HepG2 (cell line): ENCODE results near the gene UNC5CL. TPM values are rescaled to one million over a fixed set of nuclear protein-coding genes. Genes with fewer than 3 reads are reported as not detected.

Source experiments
- ATAC-seq: fragments of 200-7000 bp; cut with Tn5 transposase; 3 replicates; pipeline ENCODE4 v1.9.1; 2020; ENCODE audit warnings: mild to moderate bottlenecking, moderate library complexity
- BruUV-seq: library from RNA; stranded (reverse); fragments of 400-500 nt; replicated peaks from 2 replicates; lab custom pipeline; 2021; lab: Mats Ljungman, UMichigan
- CTCF ChIA-PET: fragments of 300-600 bp; formaldehyde crosslinking; extraction: SDS; loops from one replicate; lab custom pipeline; 2021; ENCODE audit warnings: low total read pairs, inconsistent platforms, low intra/inter-chr PET ratio; lab: Yijun Ruan, JAX
- POLR2A ChIA-PET: fragments of 350-600 bp; sonication (Branson Sonifier 250); formaldehyde crosslinking; loops from one replicate; lab custom pipeline; 2020; ENCODE audit warnings: antibody characterized with exemption, inconsistent platforms; lab: Yijun Ruan, JAX
- DNase-seq: peaks from one replicate; pipeline ENCODE4 v3.0.0-alpha.2; 2015; ENCODE audit warnings: low spot score
- FAIRE-seq: peaks from 3 replicates; lab custom pipeline; 2011; peaks lifted over from hg19 to GRCh38; lab: Jason Lieb, UNC
- H2AFZ ChIP-seq: one replicate; pipeline ENCODE4 v1.6.1; 2011; ENCODE audit warnings: low read length, inconsistent platforms
- H3K27ac ChIP-seq: fragments of 300-600 bp; 3 replicates; pipeline ENCODE4 v1.8.0; 2011; ENCODE audit warnings: mixed run types, mild to moderate bottlenecking, mixed read lengths, low read length, inconsistent platforms; ENCODE audit not compliant: insufficient read depth; ENCODE audit errors: extremely low read length
- H3K27me3 ChIP-seq, 2 experiments: fragments of 200-600 bp in 1 of 2; 2 replicates in 1 of 2; 3 replicates in 1 of 2; pipeline versions ENCODE4 v1.6.0 to v1.8.0; 2011; ENCODE audit warnings: low read length in 2 of 2, mild to moderate bottlenecking in 2 of 2, moderate library complexity in 2 of 2, inconsistent platforms in 1 of 2; ENCODE audit not compliant: insufficient read depth in 2 of 2, control insufficient read depth in 1 of 2
- H3K36me3 ChIP-seq, 2 experiments: fragments of 200-600 bp in 1 of 2; replicated peaks in 1 of 2; 2 replicates in 1 of 2; 3 replicates in 1 of 2; pipeline versions ENCODE4 v1.5.1 to v1.8.0; 2011; ENCODE audit warnings: low read length in 2 of 2, inconsistent platforms in 1 of 2; ENCODE audit not compliant: insufficient read depth in 2 of 2, control insufficient read depth in 1 of 2
- H3K4me1 ChIP-seq: 2 replicates; pipeline ENCODE4 v1.5.1; 2012; ENCODE audit warnings: low read length, inconsistent platforms; ENCODE audit not compliant: insufficient read depth
- H3K4me2 ChIP-seq: 2 replicates; pipeline ENCODE4 v1.6.0; 2011; ENCODE audit warnings: low read depth, low read length, inconsistent platforms
- H3K4me3 ChIP-seq, 3 experiments: fragments of 200-600 bp in 1 of 3; sonication (generic), shearing (Covaris generic) in 1 of 3; replicated peaks in 1 of 3; 2 replicates each; pipeline ENCODE4 v1.5.1; 2011 to 2016; ENCODE audit warnings: low read length in 3 of 3, inconsistent platforms in 2 of 3, low read depth in 2 of 3, mild to moderate bottlenecking in 2 of 3, control low read depth in 1 of 3, mixed read lengths in 1 of 3; ENCODE audit not compliant: insufficient read depth in 1 of 3
- H3K79me2 ChIP-seq: one replicate; pipeline ENCODE4 v1.6.1; 2011; ENCODE audit warnings: low read length, inconsistent platforms; ENCODE audit not compliant: insufficient read depth
- H3K9ac ChIP-seq: 2 replicates; pipeline ENCODE4 v1.6.0; 2011; ENCODE audit warnings: mild to moderate bottlenecking, low read depth, low read length, inconsistent platforms; ENCODE audit not compliant: insufficient read depth
- H3K9me3 ChIP-seq: 2 replicates; pipeline ENCODE4 v1.5.1; 2012; ENCODE audit warnings: mild to moderate bottlenecking, low read length
- H4K20me1 ChIP-seq: 2 replicates; pipeline ENCODE4 v1.6.0; 2011; ENCODE audit warnings: inconsistent platforms, mild to moderate bottlenecking, low read length, moderate library complexity; ENCODE audit not compliant: insufficient read depth
- ERF ChIP-seq: IDR thresholded peaks from 2 replicates; pipeline ENCODE4 v1.6.1; 2018; ENCODE audit warnings: missing biosample characterization, missing genetic modification reagents
- FOXJ3 ChIP-seq: sonication (generic); formaldehyde crosslinking; IDR thresholded peaks from 2 replicates; pipeline ENCODE4 v1.4.0; 2020; ENCODE audit warnings: missing genetic modification reagents, mild to moderate bottlenecking, borderline replicate concordance
- GFI1 ChIP-seq: sonication (generic); formaldehyde crosslinking; IDR thresholded peaks from 2 replicates; pipeline ENCODE4 v1.5.0; 2020; ENCODE audit warnings: missing genetic modification reagents, mild to moderate bottlenecking, borderline replicate concordance
- KDM3A ChIP-seq: IDR thresholded peaks from 2 replicates; pipeline ENCODE4 v1.6.1; 2018; ENCODE audit warnings: low read depth, missing compliant biosample characterization
- MIER3 ChIP-seq: IDR thresholded peaks from 2 replicates; pipeline ENCODE4 v1.6.1; 2016; ENCODE audit warnings: missing compliant biosample characterization, borderline replicate concordance
- SP5 ChIP-seq: IDR thresholded peaks from 2 replicates; pipeline ENCODE4 v1.6.1; 2016; ENCODE audit warnings: low read depth, borderline replicate concordance
- TCF12 ChIP-seq, 2 experiments: fragments of 450-650 bp in 1 of 2; sonication (generic) in 1 of 2; formaldehyde crosslinking in 1 of 2; IDR thresholded peaks; 2 replicates each; pipeline versions ENCODE4 v1.6.1 to v1.8.0; 2017 to 2022; ENCODE audit warnings: antibody characterized with exemption in 1 of 2, mild to moderate bottlenecking in 1 of 2, missing genetic modification reagents in 1 of 2, moderate library complexity in 1 of 2
- TSC22D2 ChIP-seq: sonication (generic); formaldehyde crosslinking; IDR thresholded peaks from 2 replicates; pipeline ENCODE4 v1.5.1; 2020; ENCODE audit warnings: missing genetic modification reagents, mild to moderate bottlenecking, borderline replicate concordance
- ZC3H13 ChIP-seq: sonication (generic); formaldehyde crosslinking; IDR thresholded peaks from 2 replicates; pipeline ENCODE4 v1.8.1; 2023; ENCODE audit warnings: mild to moderate bottlenecking, missing genetic modification reagents, moderate library complexity
- ZNF614 ChIP-seq: IDR thresholded peaks from 2 replicates; pipeline ENCODE4 v1.6.1; 2018; ENCODE audit warnings: missing biosample characterization, missing genetic modification reagents, inconsistent platforms, borderline replicate concordance
- ZNF615 ChIP-seq: sonication (generic); formaldehyde crosslinking; IDR thresholded peaks from 2 replicates; pipeline ENCODE4 v1.5.0; 2020; ENCODE audit warnings: mild to moderate bottlenecking, missing genetic modification reagents, borderline replicate concordance
- WGBS: methylation state at CpG from one replicate; pipeline ENCODE4 v1.1.6; 2017; ENCODE audit warnings: low lambda C conversion rate; 5-methylcytosine and 5-hydroxymethylcytosine counted together
- in situ Hi-C: cut with HindIII; loops from 2 replicates; pipeline ENCODE4 v1.10.0; 2017; ENCODE audit warnings: low pct_unique_long_range_greater_than_20kb; ENCODE audit not compliant: extremely low pct_ligation_motif_present
- intact Hi-C: fragments of 100-400 bp; cut with micrococcal nuclease; formaldehyde crosslinking; loops from one replicate; pipeline ENCODE4 v1.10.0; 2022; ENCODE audit not compliant: unreplicated experiment
- polyA plus RNA-seq, 8 experiments: library from polyadenylated mRNA; depleted of rRNA in 3 of 8; stranded (reverse) in 7 of 8; unstranded in 1 of 8; fragments of >200 nt; fragmentation: Illumina TruSeq in 4 of 8; extraction: Trizol in 4 of 8; gene quantifications; 2 replicates each; pipeline versions ENCODE4 v1.2.1 to v1.2.3, GENCODE V29; 2011 to 2016; ENCODE audit warnings: low read depth in 4 of 8, missing spikeins in 1 of 8, mixed read lengths in 1 of 8; ENCODE audit not compliant: insufficient read depth in 1 of 8
- total RNA-seq, 5 experiments: library from RNA; depleted of rRNA; stranded (reverse); fragments of >200 nt; fragmentation: Illumina TruSeq; extraction: Trizol; gene quantifications; 2 replicates each; pipeline ENCODE4 v1.2.3, GENCODE V29; 2016; ENCODE audit warnings: low read depth in 1 of 5
- TF ChIP-seq, protein P1 (sequence below): IDR thresholded peaks from 2 replicates; pipeline ENCODE4 v1.6.1; 2016
- TF ChIP-seq, protein P2 (sequence below): sonication (generic); formaldehyde crosslinking; IDR thresholded peaks from 2 replicates; pipeline ENCODE4 v1.8.0; 2022; ENCODE audit warnings: mild to moderate bottlenecking, missing genetic modification reagents, borderline replicate concordance
- TF ChIP-seq, protein P3 (sequence below): IDR thresholded peaks from 2 replicates; pipeline ENCODE4 v1.6.1; 2016; ENCODE audit warnings: missing biosample characterization, missing genetic modification reagents, low read depth
- TF ChIP-seq, protein P4 (sequence below): sonication (generic); formaldehyde crosslinking; IDR thresholded peaks from 2 replicates; pipeline ENCODE4 v1.5.0; 2020; ENCODE audit warnings: missing genetic modification reagents

UNC5CL gene
- total and polyA plus RNA-seq, 2 of the 13 experiments (the other 11 are each of a cell fraction or from before 2014, with no cell fraction given) = 2.4 to 2.5 TPM

DNA sequence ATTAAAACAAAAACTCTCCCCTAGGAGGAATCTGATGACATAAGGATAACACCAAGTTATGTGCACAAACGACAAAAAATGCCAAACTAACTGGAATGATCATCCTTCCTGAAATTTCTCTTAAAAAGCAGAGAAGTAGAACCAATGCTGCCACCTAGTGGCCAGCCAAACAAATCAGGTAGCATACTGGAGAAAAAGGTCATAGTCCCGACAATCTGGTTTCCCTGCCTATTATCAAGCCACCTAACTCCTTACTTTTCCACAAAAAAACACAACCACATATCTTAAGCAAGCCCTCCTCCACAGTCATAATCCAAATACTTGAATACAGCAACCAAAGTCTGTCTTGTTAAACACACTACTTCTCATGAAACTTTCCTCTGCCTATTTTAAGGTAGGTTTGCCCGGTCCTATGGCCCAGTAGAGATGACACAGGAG lies 27.9 kb upstream of the UNC5CL start (continued):
- peak; percentile 76; the same call in 1 of the 2 replicates for TF ChIP-seq KDM3A (CRISPR knock-in tag)

DNA sequence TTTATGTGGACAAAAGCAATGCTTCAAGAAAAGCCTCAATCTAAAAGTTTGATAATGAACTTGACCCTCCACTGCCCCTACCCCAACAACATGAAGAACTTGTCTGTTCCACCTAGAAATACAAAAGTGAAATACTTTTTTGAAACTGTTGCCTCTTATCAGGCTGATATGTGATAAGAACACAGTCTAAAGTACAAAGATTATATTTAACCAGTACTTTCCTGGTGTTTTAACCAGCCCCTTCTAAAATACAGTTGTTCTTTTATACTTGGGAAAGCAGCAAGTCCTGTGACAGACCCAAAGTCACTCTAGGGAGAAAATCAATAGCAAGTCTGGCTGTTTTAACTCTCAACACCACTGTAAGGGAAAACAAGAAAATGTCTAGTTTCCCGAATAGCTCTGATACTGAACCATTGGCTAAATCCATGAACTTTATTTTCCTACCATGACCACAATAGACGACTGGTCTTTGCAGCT lies 26.6 kb upstream of the UNC5CL start:
- Histone ChIP-seq H3K4me2 (peak overlapping the region; percentile 59), H3K27ac (peak overlapping the region; percentile 75), H4K20me1 (no peaks in the 10 kb centered on the region), H3K9ac (peak overlapping the region; percentile 56), H3K27me3 (no peaks in the 10 kb centered on the region), H2AFZ (no peak overlapping the region), H3K9me3 (no peaks in the 10 kb centered on the region), H3K36me3 (peaks cover 6 to 28% of the 10 kb centered on the region in 2 experiments), H3K4me1 (peaks cover 58% of the 10 kb centered on the region), H3K4me3 (peak overlapping the region in 2 of 3 experiments; percentile 2 to 9; a peak in 2 of 6 replicates), H3K79me2 (peaks cover under 1% of the 10 kb centered on the region)
- intact Hi-C loops (loop anchor here (1.0 to 10.0 kb wide), 6 partner anchors 25 to 741 kb away; no protein-coding TSS in a partner anchor), in situ Hi-C loops (loop anchor here (5.0 kb wide), 1 partner anchor 33 kb away; no protein-coding TSS in a partner anchor)
- ChIA-PET CTCF (interaction anchor here (3.4 to 5.3 kb wide), 4 partner anchors 26 to 59 kb away, joined by 19 to 56 read pairs (median 33); partner anchors contain the start of gene UNC5CL), POLR2A (interaction anchor here (0.7 to 1.3 kb wide), 9 partner anchors 9 to 108 kb away, joined by 3 to 27 read pairs (median 4); partner anchors contain the start of gene UNC5CL)
- ATAC-seq = peak; percentile 85
- FAIRE-seq = peak; percentile 83
- peak; percentile 98 for DNase-seq
- 6% methylated on average over 2 of the region's 2 CpGs for WGBS
- BruUV-seq = no TSS peak
- TF ChIP-seq ZNF614 (CRISPR knock-in tag) = peak; percentile 30; the same call in 1 of the 2 replicates
- TF ChIP-seq ZNF615 (CRISPR knock-in tag) = 0 out of 2 replicates have a peak, but pooled peaks have one; percentile 35
- TF ChIP-seq GFI1 = peak; percentile 68
- no peak; the same call in 1 of the 2 replicates for TF ChIP-seq TSC22D2
- TF ChIP-seq ZC3H13 = peak; percentile 65; the same call in 1 of the 2 replicates
- peak; percentile 58; the same call in 1 of the 2 replicates for TF ChIP-seq ERF (CRISPR knock-in tag)
- peak; percentile 96 for TF ChIP-seq FOXJ3 (CRISPR knock-in tag)
- TF ChIP-seq, protein P1, sequence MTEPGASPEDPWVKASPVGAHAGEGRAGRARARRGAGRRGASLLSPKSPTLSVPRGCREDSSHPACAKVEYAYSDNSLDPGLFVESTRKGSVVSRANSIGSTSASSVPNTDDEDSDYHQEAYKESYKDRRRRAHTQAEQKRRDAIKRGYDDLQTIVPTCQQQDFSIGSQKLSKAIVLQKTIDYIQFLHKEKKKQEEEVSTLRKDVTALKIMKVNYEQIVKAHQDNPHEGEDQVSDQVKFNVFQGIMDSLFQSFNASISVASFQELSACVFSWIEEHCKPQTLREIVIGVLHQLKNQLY (CRISPR knock-in tag) = peak; percentile 67
- TF ChIP-seq, protein P2, sequence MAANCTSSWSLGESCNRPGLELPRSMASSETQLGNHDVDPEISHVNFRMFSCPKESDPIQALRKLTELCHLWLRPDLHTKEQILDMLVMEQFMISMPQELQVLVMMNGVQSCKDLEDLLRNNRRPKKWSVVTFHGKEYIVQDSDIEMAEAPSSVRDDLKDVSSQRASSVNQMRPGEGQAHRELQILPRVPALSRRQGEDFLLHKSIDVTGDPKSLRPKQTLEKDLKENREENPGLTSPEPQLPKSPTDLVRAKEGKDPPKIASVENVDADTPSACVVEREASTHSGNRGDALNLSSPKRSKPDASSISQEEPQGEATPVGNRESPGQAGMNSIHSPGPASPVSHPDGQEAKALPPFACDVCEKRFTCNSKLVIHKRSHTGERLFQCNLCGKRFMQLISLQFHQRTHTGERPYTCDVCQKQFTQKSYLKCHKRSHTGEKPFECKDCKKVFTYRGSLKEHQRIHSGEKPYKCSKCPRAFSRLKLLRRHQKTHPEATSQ (CRISPR knock-in tag) = no peak
- TF ChIP-seq, protein P3, sequence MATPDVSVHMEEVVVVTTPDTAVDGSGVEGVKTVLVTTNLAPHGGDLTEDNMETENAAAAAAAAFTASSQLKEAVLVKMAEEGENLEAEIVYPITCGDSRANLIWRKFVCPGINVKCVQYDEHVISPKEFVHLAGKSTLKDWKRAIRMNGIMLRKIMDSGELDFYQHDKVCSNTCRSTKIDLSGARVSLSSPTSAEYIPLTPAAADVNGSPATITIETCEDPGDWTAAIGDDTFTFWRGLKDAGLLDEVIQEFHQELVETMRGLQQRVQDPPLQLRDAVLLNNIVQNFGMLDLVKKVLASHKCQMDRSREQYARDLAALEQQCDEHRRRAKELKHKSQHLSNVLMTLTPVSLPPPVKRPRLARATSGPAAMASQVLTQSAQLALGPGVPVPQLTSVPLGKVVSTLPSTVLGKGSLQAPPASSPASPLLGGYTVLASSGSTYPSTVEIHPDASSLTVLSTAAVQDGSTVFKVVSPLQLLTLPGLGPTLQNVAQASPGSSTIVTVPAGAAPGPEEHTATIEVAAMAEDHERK (CRISPR knock-in tag) = 0 out of 2 replicates have a peak, but pooled peaks have one; percentile 38
- TF ChIP-seq, protein P4, sequence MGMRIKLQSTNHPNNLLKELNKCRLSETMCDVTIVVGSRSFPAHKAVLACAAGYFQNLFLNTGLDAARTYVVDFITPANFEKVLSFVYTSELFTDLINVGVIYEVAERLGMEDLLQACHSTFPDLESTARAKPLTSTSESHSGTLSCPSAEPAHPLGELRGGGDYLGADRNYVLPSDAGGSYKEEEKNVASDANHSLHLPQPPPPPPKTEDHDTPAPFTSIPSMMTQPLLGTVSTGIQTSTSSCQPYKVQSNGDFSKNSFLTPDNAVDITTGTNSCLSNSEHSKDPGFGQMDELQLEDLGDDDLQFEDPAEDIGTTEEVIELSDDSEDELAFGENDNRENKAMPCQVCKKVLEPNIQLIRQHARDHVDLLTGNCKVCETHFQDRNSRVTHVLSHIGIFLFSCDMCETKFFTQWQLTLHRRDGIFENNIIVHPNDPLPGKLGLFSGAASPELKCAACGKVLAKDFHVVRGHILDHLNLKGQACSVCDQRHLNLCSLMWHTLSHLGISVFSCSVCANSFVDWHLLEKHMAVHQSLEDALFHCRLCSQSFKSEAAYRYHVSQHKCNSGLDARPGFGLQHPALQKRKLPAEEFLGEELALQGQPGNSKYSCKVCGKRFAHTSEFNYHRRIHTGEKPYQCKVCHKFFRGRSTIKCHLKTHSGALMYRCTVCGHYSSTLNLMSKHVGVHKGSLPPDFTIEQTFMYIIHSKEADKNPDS (CRISPR knock-in tag) = peak; percentile 73; the same call in 1 of the 2 replicates
- TF ChIP-seq TCF12 (IDR thresholded peaks at IDR 0.05) = no peak
- peak; percentile 47; the same call in 1 of the 2 replicates for TF ChIP-seq TCF12 (CRISPR knock-in tag; IDR thresholded peaks at IDR 0.05)
- TF ChIP-seq SP5 (CRISPR knock-in tag) = peak; percentile 56; the same call in 1 of the 2 replicates
- peak; percentile 51; the same call in 1 of the 2 replicates for TF ChIP-seq MIER3 (CRISPR knock-in tag)
